ENCODE results near the gene RAD51B.
"Not testable (repeated sequence)": the region's sequence is repeated elsewhere in the genome, so short reads cannot be mapped to it uniquely, and the experiment has no call there.

- not testable (repeated sequence) for TF ChIP-seq CTCF, POLR2A (IDR thresholded peaks at IDR 0.05)
Measured at GRCh38 chr14:68698773-68699172, 879.2 kb downstream of the RAD51B start.
